Esophagus squamous epithelium (tissue), 5 donors: ENCODE data around the gene EHHADH. TPM values are rescaled to one million over a fixed set of nuclear protein-coding genes. Genes with fewer than 3 reads are reported as not detected.
"Not testable (repeated sequence)": the region's sequence is repeated elsewhere in the genome, so short reads cannot be mapped to it uniquely, and the experiment has no call there.

Experiments
- DNase-seq: peaks from one replicate; lab custom pipeline; 2025; lab: John Stamatoyannopoulos, UW
- H3K27ac ChIP-seq, 4 donors: fragments of 200-600 bp; sonication (generic); one replicate each; pipeline ENCODE4 v1.5.1; 2016 to 2019; ENCODE audit warnings: mild to moderate bottlenecking in 1 of 4
- H3K27me3 ChIP-seq, 4 donors: fragments of 200-600 bp; sonication (generic); 1 replicate in 3 of 4; 2 replicates in 1 of 4; pipeline versions ENCODE4 v1.5.1 to v1.6.0; 2017 to 2021; ENCODE audit warnings: antibody characterized with exemption in 1 of 4
- H3K36me3 ChIP-seq, 3 donors: fragments of 200-600 bp; sonication (generic); one replicate each; pipeline ENCODE4 v1.5.1; 2016 to 2019
- H3K4me1 ChIP-seq, 3 donors: fragments of 200-600 bp; sonication (generic); one replicate each; pipeline ENCODE4 v1.5.1; 2017 to 2019
- H3K4me3 ChIP-seq, 4 donors: fragments of 200-600 bp; sonication (generic); 1 replicate in 3 of 4; 2 replicates in 1 of 4; pipeline ENCODE4 v1.5.1; 2016 to 2019; ENCODE audit warnings: mild to moderate bottlenecking in 2 of 4, moderate library complexity in 1 of 4
- H3K9me3 ChIP-seq, 3 donors: fragments of 200-600 bp; sonication (generic); one replicate each; pipeline ENCODE4 v1.5.1; 2016 to 2019
- CTCF ChIP-seq, 6 experiments: fragments of 450-650 bp in 4 of 6; fragments of 200-600 bp in 2 of 6; sonication (generic) in 2 of 6; IDR thresholded peaks; one replicate each; pipeline ENCODE4 v1.5.1; 2016 to 2019; ENCODE audit warnings: antibody characterized with exemption in 6 of 6, mild to moderate bottlenecking in 4 of 6, moderate library complexity in 4 of 6
- POLR2A ChIP-seq, 4 donors: fragments of 450-650 bp; IDR thresholded peaks; one replicate each; pipeline ENCODE4 v1.6.1; 2017; ENCODE audit warnings: antibody characterized with exemption in 4 of 4, mild to moderate bottlenecking in 4 of 4, moderate library complexity in 3 of 4
- WGBS, 2 donors: methylation state at CpG; one replicate each; pipeline ENCODE4 v1.1.5; 2018; 5-methylcytosine and 5-hydroxymethylcytosine counted together
- intact Hi-C: fragments of 100-400 bp; cut with DNase I; formaldehyde crosslinking; loops from one replicate; pipeline ENCODE4 v1.15.0; 2022
- total RNA-seq, 4 donors: library from RNA; depleted of rRNA; stranded (reverse); fragments of >200 nt; gene quantifications; one replicate each; pipeline ENCODE4 v1.1.0, GENCODE V29; 2016
- donor health status: DM: yes; HTN: yes; CAD: no.

The EHHADH gene
- total RNA-seq = 1 to 10 TPM; 5.7 to 6.3 (median 5.9) TPM

GRCh38 chr3:185253645-185254410 is at the start of gene EHHADH:
Gene EHHADH (minus strand): TSS chr3:185254049. CDS start chr3:185254022, 27 bp downstream.
- no peak for DNase-seq
- Histone ChIP-seq H3K27ac (peak within 1 kb of the TSS; percentile 63 to 87 (median 78)), H3K27me3 (no peaks in the 10 kb centered on the region), H3K9me3 (no peaks in the 10 kb centered on the region), H3K36me3 (no peaks in the 10 kb centered on the region), H3K4me1 (peaks cover 0 to 12% (median 0%) of the 10 kb centered on the region in 3 donors), H3K4me3 (peak within 1 kb of the TSS; percentile 40 to 80 (median 71))
- no peak for TF ChIP-seq CTCF (IDR thresholded peaks at IDR 0.05)
- TF ChIP-seq POLR2A (IDR thresholded peaks at IDR 0.05) = peak in 2 of 4 donors; percentile 51 to 56
- 4 to 14% methylated on average over 20 to 34 of the region's 53 CpGs for WGBS, 2 donors
- intact Hi-C loops = no loop called here

GRCh38 chr3:185299918-185300426 is 46.1 kb upstream of the EHHADH start:
- WGBS, 2 donors = 68 to 79% methylated on average over 7 to 10 of the region's 10 CpGs
- H3K4me3 ChIP-seq, DNase-seq, H3K9me3 ChIP-seq, H3K4me1 ChIP-seq, intact Hi-C loops, H3K27me3 ChIP-seq, H3K27ac ChIP-seq, H3K36me3 ChIP-seq: not testable (repeated sequence)

GRCh38 chr3:185297867-185298266 is 44.0 kb upstream of the EHHADH start:
- no peak overlapping the region for H3K4me3 ChIP-seq
- no peak for TF ChIP-seq CTCF (IDR thresholded peaks at IDR 0.05)
- no peak for TF ChIP-seq POLR2A (IDR thresholded peaks at IDR 0.05)
- DNase-seq = no peak
- no peaks in the 10 kb centered on the region for H3K9me3 ChIP-seq
- H3K36me3 ChIP-seq = peaks cover 0 to 11% (median 0%) of the 10 kb centered on the region in 3 donors
- intact Hi-C loops = no loop called here
- H3K27me3 ChIP-seq = no peaks in the 10 kb centered on the region
- H3K4me1 ChIP-seq = no peaks in the 10 kb centered on the region
- H3K27ac ChIP-seq = no peak overlapping the region
- WGBS, 2 donors = 95 to 97% methylated on average over 3 of the region's 3 CpGs

DNA sequence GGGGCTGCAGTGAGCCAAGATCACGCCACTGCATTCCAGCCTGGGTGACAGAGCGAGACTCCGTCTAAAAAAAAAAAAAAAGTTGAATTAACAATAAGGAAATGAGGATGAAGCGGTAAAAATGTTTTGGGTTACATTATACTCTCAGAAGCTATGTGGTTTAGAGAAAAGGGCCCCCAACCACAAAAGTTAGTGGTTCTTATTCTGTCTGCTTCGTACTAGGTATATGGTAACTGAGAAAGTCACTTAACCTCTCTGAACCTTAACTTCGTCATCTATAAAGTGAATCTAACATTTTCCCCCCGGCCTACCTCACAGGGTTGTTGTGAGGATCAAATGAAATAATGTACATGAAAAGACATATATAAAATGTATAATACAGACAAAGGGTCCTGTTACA is 38.4 kb upstream of the EHHADH start:
- H3K4me3 ChIP-seq = no peak overlapping the region
- H3K27ac ChIP-seq = no peak overlapping the region
- 93 to 96% methylated on average over 7 of the region's 7 CpGs for WGBS, 2 donors
- H3K4me1 ChIP-seq = no peaks in the 10 kb centered on the region
- H3K27me3 ChIP-seq = no peaks in the 10 kb centered on the region
- peaks cover 0 to 25% (median 0%) of the 10 kb centered on the region in 3 donors for H3K36me3 ChIP-seq
- no peak for TF ChIP-seq CTCF (IDR thresholded peaks at IDR 0.05)
- no peak for TF ChIP-seq POLR2A (IDR thresholded peaks at IDR 0.05)
- DNase-seq = no peak
- H3K9me3 ChIP-seq = no peaks in the 10 kb centered on the region
- intact Hi-C loops = no loop called here

- DNase-seq = no peak
- Histone ChIP-seq H3K4me1 (no peaks in the 10 kb centered on the region), H3K4me3 (no peak overlapping the region), H3K9me3 (no peaks in the 10 kb centered on the region), H3K36me3 (peaks cover 0 to 28% (median 0%) of the 10 kb centered on the region in 3 donors), H3K27me3 (no peaks in the 10 kb centered on the region), H3K27ac (no peak overlapping the region)
- 48 to 52% methylated on average over 3 of the region's 3 CpGs for WGBS, 2 donors
- no peak for TF ChIP-seq POLR2A (IDR thresholded peaks at IDR 0.05)
- TF ChIP-seq CTCF (IDR thresholded peaks at IDR 0.05) = no peak
- intact Hi-C loops = no loop called here
Observed at GRCh38 chr3:185290266-185290665, 36.4 kb upstream of the EHHADH start.
